ENCODE results near the gene EXOC3L1.

Gene EXOC3L1

DNA sequence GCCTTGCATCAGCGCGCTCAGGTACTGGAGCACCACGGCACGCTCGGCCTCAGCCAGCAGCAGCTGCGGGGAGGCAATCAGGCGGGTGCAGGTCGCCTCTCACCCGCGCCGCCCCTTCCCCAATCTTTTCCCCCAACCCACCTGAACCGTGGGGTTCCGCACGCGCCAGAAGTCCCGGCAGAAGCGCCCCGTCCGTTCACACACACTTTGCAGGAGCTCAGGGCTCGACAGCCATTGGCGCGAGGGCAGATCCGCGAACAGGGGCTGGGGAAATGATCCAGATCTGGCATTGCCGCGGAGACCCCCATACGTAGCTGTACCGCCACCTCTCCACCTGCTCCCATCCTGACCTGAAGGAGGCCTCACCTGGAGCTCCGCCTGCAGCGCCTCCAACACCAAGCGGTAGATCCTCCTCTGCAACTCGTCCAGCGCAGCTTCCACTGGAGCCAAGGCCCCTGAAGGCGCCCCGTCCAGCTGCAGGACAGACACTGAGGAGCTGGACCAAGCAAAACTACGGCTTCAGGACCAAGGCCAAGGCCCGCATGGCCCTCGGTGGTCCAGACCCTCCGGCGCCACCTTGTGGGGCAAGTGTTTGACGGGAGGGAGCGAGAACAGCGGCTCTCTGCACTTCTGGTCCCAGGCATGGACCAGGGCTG, 4.8 kb downstream of the EXOC3L1 start:
- peak; percentile 76 for DNase-seq (ENCODE audit: extremely low read depth, low read depth)
- TF ChIP-seq, protein P1, sequence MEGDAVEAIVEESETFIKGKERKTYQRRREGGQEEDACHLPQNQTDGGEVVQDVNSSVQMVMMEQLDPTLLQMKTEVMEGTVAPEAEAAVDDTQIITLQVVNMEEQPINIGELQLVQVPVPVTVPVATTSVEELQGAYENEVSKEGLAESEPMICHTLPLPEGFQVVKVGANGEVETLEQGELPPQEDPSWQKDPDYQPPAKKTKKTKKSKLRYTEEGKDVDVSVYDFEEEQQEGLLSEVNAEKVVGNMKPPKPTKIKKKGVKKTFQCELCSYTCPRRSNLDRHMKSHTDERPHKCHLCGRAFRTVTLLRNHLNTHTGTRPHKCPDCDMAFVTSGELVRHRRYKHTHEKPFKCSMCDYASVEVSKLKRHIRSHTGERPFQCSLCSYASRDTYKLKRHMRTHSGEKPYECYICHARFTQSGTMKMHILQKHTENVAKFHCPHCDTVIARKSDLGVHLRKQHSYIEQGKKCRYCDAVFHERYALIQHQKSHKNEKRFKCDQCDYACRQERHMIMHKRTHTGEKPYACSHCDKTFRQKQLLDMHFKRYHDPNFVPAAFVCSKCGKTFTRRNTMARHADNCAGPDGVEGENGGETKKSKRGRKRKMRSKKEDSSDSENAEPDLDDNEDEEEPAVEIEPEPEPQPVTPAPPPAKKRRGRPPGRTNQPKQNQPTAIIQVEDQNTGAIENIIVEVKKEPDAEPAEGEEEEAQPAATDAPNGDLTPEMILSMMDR (IDR thresholded peaks at IDR 0.05; ENCODE audit: low read depth, low read length) = peak; percentile 85

DNA sequence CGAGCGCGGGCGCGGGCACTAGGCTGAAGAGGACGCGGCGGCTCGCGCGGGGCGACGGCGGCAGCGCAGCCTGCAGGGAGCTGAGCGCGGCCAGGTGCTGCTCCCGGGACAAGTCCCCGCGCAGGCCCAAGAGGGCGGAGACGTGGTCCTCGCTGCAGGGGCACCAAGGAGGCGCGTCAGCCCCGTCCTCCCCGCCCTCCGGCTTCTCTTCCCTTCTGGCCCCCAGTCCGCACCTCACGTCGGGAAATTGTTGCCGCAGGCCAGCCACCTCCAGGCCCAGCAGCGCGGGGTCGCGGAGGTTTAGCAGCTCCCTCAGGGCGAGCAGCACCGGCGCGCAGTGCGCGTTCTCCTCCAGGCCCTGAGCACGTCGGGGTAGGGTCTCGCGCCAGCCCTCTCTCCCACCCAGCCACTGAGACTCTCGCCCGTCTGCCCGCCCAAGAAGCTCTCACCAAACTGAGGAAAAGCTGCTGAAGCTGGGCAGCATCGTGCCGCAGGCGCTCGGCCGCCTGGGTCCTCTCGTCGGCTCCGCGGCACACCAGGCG, 5.4 kb downstream of the EXOC3L1 start:
- no peak for DNase-seq (ENCODE audit: extremely low read depth, low read depth)
- TF ChIP-seq, protein P1 (IDR thresholded peaks at IDR 0.05; ENCODE audit: low read depth, low read length) = no peak

DNA sequence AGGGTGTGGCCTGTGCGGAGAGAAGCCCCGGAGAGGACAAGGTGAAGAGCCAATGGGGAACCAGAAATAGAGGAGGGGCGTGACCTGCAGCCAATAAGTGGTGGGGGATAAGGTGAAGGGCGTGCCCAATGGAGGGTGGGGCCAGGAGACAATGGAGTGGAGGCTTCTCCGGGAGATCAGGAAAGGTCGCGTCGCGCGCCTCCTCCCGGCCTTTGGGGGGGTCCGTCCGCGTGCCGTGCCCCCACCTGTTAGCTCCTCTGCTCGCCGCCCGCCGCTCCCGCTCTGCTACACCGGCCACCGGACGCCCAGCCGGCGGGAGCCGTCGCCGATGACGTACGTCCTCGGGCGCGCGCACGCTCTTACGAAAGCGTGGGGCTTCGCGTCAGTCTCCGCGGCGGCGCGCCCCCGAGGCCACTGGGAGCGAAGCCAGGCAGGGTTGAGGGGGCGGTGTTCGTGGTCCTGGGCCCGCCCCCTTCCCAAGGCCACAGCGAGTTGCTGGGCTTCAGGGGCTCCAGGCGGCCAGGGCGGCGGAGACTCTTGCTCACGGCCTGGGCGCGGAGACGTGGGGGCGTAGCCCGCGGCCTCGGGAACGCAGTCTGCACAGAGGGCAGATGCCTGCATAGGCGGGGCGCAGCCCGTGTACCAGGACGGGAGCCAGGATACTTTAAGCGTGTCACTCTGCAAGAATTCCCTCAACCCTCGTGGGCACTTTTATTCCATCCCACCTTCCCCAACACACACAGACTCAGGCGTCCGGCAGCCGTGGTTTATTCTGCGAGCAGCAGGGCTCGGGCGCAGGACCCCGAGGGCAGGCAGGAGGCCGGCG, 6.1 kb downstream of the EXOC3L1 start, which contains the start of gene MATCAP1:
Gene MATCAP1, minus strand, starts transcription at position 337 of the 826 bp plus-strand sequence. CDS start 3,353 bp downstream, outside the sequence.
- TF ChIP-seq, protein P1 (IDR thresholded peaks at IDR 0.05; ENCODE audit: low read depth, low read length) = no peak

DNA sequence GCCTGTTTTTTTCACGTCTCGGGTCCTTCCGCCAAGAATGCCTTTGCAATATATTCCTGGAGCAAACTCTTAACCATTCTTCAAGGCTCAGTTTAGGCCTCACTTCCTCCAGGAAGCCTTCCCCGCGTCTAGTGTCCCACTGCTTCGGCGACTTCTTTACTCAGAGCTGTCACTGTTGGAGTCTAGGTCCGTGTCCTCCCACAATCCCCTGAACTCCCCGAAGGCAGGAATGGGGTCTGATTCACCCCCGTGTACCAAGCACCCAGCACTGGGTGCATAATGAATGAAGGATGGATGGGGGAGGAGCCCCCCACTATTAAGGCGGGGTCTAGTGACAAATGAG, 6.7 kb downstream of the EXOC3L1 start:
- DNase-seq (ENCODE audit: extremely low read depth, low read depth) = no peak
- TF ChIP-seq, protein P1 (IDR thresholded peaks at IDR 0.05; ENCODE audit: low read depth, low read length) = no peak

More for the DNA sequence above, 6.1 kb downstream of the EXOC3L1 start, which contains the start of gene MATCAP1:
- peak; percentile 93 for DNase-seq (ENCODE audit: extremely low read depth, low read depth)

DNA sequence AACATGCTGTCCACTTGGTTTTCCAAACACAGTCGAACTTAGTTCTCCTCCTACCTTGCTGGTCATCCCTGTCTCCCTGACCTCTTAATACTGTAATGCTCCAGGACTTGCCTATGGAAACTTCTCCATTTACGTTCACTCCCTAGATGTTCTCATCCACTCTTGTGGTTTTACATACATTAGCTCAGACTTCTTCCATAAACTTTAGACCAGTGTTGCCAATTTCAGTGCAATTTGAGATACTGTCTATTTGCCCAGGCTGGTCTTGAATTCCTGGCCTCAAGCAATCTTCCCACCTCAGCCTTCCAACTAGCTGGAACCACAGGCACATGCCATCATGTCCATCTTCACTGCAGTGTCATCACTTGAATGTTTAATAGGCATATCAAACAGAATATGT, 7.6 kb downstream of the EXOC3L1 start:
- DNase-seq (ENCODE audit: extremely low read depth, low read depth) = no peak
- TF ChIP-seq, protein P1 (IDR thresholded peaks at IDR 0.05; ENCODE audit: low read depth, low read length) = no peak

DNA sequence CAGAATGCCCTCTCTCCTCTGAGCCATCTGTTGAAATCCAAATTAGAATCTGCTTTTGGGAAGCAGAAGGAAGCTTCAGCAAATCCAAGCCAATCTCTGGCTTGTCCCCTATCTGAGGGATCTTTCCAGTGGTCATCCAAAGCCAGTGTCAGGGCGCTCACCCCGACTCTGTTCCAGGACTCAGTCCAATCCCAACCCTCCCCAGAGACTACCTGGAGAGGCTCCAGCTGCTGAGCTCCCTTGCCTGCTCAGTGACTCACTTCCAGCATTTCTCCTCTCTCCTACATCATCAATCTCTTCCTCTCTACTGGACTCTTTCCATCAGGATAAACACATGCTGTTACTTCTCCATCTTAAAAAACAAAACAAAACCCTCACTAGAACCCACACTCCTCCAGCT, 8.6 kb downstream of the EXOC3L1 start:
- DNase-seq (ENCODE audit: extremely low read depth, low read depth) = peak; percentile 44
- TF ChIP-seq, protein P1 (IDR thresholded peaks at IDR 0.05; ENCODE audit: low read depth, low read length) = no peak

DNA sequence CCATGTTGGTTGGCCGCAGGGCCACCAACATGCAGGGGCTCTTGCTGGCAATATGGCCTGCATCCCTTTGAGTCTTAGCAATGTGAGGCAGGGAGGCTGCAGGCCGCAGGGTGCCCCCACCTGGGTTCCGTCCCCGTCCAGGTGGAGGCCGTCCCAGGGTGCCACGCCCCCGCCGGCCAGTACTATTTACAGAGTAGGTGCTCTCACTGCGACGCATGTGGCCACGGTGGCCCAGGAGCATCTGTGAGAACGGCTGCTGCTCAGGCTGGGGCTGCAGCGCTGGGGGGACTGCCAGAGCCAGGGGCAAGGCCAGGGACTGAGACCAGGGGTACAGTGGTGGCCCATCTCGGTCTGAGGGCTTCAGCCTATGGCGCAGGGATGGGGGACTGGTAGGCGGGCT, 9.8 kb downstream of the EXOC3L1 start:
- TF ChIP-seq, protein P1 (IDR thresholded peaks at IDR 0.05; ENCODE audit: low read depth, low read length) = no peak
- no peak for DNase-seq (ENCODE audit: extremely low read depth, low read depth)

All from AG09319 (cell line).